ENCODE results near the gene TEX19. TPM values are rescaled to one million over a fixed set of nuclear protein-coding genes. Genes with fewer than 3 reads are reported as not detected.

Gene TEX19
- total RNA-seq, 1 experiment from 2014 or later: 0.21 TPM

DNA sequence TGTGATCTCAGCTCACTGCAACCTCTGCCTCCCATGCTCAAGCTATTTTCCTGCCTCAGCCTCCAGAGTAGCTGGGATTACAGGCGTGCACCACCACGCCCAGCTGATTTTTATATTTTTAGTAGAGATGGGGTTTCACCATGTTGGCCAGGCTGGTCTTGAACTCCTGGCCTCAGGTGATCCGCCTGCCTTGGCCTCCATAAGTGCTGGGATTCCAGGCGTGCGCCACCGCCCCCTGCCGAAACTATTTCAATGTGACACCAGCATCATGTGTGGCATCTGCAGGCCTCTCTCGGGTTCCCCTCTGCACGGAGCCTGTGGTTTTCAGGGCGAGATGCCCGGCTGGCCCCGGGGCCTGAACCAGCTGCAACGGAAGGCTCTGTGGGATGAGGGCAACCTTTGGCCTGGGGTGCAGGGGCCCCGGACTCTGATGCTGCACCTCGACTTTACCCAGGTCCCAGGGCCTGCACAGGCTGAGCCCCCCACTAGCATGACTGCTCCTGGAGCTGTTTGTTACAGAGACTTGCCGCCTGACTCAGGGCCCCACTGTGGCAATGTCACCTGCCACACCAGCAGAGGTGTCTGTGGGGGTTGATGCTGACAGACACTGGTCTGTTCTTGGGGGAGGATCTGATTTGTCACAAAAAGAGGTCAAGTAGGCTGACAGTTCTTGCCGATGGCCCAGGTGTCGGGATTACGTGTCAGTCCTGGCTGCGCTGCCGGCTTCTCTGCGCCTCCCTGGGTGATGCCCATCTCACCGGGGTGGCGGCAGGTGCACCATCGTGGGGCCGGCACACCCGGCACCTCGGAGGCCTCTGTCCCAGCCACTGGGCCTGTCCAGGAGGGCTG is 8.6 kb upstream of the TEX19 start:
- TF ChIP-seq, protein P1, sequence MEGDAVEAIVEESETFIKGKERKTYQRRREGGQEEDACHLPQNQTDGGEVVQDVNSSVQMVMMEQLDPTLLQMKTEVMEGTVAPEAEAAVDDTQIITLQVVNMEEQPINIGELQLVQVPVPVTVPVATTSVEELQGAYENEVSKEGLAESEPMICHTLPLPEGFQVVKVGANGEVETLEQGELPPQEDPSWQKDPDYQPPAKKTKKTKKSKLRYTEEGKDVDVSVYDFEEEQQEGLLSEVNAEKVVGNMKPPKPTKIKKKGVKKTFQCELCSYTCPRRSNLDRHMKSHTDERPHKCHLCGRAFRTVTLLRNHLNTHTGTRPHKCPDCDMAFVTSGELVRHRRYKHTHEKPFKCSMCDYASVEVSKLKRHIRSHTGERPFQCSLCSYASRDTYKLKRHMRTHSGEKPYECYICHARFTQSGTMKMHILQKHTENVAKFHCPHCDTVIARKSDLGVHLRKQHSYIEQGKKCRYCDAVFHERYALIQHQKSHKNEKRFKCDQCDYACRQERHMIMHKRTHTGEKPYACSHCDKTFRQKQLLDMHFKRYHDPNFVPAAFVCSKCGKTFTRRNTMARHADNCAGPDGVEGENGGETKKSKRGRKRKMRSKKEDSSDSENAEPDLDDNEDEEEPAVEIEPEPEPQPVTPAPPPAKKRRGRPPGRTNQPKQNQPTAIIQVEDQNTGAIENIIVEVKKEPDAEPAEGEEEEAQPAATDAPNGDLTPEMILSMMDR (IDR thresholded peaks at IDR 0.05): peak; percentile 49; the same call in 1 of the 2 replicates
- TF ChIP-seq TCF7L2 (IDR thresholded peaks at IDR 0.05; ENCODE audit: low read depth, low read length) (no peak), SIN3A (IDR thresholded peaks at IDR 0.05; ENCODE audit: borderline replicate concordance, insufficient read depth, low read depth, low read length) (no peak), POLR2AphosphoS5 (IDR thresholded peaks at IDR 0.05; ENCODE audit: low read depth, low read length) (no peak)
- TF ChIP-seq, protein P2, sequence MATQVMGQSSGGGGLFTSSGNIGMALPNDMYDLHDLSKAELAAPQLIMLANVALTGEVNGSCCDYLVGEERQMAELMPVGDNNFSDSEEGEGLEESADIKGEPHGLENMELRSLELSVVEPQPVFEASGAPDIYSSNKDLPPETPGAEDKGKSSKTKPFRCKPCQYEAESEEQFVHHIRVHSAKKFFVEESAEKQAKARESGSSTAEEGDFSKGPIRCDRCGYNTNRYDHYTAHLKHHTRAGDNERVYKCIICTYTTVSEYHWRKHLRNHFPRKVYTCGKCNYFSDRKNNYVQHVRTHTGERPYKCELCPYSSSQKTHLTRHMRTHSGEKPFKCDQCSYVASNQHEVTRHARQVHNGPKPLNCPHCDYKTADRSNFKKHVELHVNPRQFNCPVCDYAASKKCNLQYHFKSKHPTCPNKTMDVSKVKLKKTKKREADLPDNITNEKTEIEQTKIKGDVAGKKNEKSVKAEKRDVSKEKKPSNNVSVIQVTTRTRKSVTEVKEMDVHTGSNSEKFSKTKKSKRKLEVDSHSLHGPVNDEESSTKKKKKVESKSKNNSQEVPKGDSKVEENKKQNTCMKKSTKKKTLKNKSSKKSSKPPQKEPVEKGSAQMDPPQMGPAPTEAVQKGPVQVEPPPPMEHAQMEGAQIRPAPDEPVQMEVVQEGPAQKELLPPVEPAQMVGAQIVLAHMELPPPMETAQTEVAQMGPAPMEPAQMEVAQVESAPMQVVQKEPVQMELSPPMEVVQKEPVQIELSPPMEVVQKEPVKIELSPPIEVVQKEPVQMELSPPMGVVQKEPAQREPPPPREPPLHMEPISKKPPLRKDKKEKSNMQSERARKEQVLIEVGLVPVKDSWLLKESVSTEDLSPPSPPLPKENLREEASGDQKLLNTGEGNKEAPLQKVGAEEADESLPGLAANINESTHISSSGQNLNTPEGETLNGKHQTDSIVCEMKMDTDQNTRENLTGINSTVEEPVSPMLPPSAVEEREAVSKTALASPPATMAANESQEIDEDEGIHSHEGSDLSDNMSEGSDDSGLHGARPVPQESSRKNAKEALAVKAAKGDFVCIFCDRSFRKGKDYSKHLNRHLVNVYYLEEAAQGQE (IDR thresholded peaks at IDR 0.05; ENCODE audit: insufficient read depth in 1 of 2, low read depth in 2 of 2, low read length in 1 of 2): no peak
- ChIA-PET CTCF (interaction anchor here (0.8 to 1.2 kb wide), 3 partner anchors 13 to 50 kb away, joined by 3 to 4 read pairs (median 4); no protein-coding TSS in a partner anchor), POLR2A (no interaction called here)
- ATAC-seq (peak; percentile 50), DNase-seq (ENCODE audit: low read depth, low spot score) (no peak)
- Histone ChIP-seq H3K27ac (ENCODE audit: low read length) (no peak overlapping the region), H3K27me3 (ENCODE audit: control insufficient read depth, insufficient read depth, low read length) (no peaks in the 10 kb centered on the region), H3K4me1 (ENCODE audit: control insufficient read depth, insufficient read depth, low read length) (peaks cover 28% of the 10 kb centered on the region), H3K36me3 (ENCODE audit: control insufficient read depth, insufficient read depth, low read length) (no peaks in the 10 kb centered on the region), H3K9me3 (ENCODE audit: control insufficient read depth, insufficient read depth, low read depth, low read length) (no peaks in the 10 kb centered on the region), H3K4me3 (ENCODE audit: low read depth in 2 of 2, low read length in 2 of 2) (no peak overlapping the region)
- in situ Hi-C loops (cut with HindIII; ENCODE audit: low pct_unique_long_range_greater_than_20kb, low sequenced_read_pairs) (no loop called here), intact Hi-C loops (cut with micrococcal nuclease; ENCODE audit: unreplicated experiment) (loop anchor here (1.0 kb wide), 1 partner anchor 63 kb away; no protein-coding TSS in a partner anchor)
- no TSS peak for BruUV-seq (replicated peaks)

DNA sequence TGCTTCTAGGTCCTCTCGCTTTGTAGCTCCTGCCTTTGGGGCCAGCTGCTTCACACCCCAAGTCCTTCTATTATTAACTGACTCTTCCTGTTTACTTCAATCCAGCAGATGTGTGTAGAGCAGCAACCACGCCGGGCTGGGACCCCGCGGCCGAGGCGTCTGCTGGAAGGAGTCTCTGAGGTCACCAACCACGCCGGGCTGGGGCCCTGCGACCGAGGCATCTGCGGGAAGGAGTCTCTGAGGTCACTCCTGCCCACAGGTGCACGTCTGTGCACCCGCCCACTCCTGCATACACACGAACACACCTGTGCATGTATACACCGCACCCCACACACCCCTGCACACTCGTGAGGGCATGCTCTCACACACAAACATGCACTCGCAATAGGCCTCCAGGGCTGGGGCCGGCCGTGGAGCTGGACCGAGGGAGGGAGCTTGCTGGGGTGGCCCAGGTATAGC is 7.8 kb upstream of the TEX19 start:
- CTCF ChIA-PET: interaction anchor here (1.0 kb wide), 1 partner anchor 13 kb away, joined by 3 read pairs; no protein-coding TSS in a partner anchor
- in situ Hi-C loops (cut with HindIII; ENCODE audit: low pct_unique_long_range_greater_than_20kb, low sequenced_read_pairs) (no loop called here), intact Hi-C loops (cut with micrococcal nuclease; ENCODE audit: unreplicated experiment) (loop anchor here (1.0 kb wide), 1 partner anchor 62 kb away; no protein-coding TSS in a partner anchor)
- H3K9me3 ChIP-seq (ENCODE audit: control insufficient read depth, insufficient read depth, low read depth, low read length): no peaks in the 10 kb centered on the region
- H3K36me3 ChIP-seq (ENCODE audit: control insufficient read depth, insufficient read depth, low read length): no peaks in the 10 kb centered on the region
- ATAC-seq (peak; percentile 10), DNase-seq (ENCODE audit: low read depth, low spot score) (no peak)
- POLR2A ChIA-PET: no interaction called here
- TF ChIP-seq, protein P1 (IDR thresholded peaks at IDR 0.05): no peak
- no peak for TF ChIP-seq SIN3A (IDR thresholded peaks at IDR 0.05; ENCODE audit: borderline replicate concordance, insufficient read depth, low read depth, low read length)
- no peak for TF ChIP-seq POLR2AphosphoS5 (IDR thresholded peaks at IDR 0.05; ENCODE audit: low read depth, low read length)
- TF ChIP-seq, protein P2 (IDR thresholded peaks at IDR 0.05; ENCODE audit: insufficient read depth in 1 of 2, low read depth in 2 of 2, low read length in 1 of 2): no peak
- TF ChIP-seq TCF7L2 (IDR thresholded peaks at IDR 0.05; ENCODE audit: low read depth, low read length): no peak
- H3K4me1 ChIP-seq (ENCODE audit: control insufficient read depth, insufficient read depth, low read length): peaks cover 32% of the 10 kb centered on the region
- no peak overlapping the region for H3K4me3 ChIP-seq (ENCODE audit: low read depth in 2 of 2, low read length in 2 of 2)
- H3K27me3 ChIP-seq (ENCODE audit: control insufficient read depth, insufficient read depth, low read length): no peaks in the 10 kb centered on the region
- BruUV-seq (replicated peaks): no TSS peak
- H3K27ac ChIP-seq (ENCODE audit: low read length): no peak overlapping the region
